ENCODE results near the gene NINJ2. TPM values are rescaled to one million over a fixed set of nuclear protein-coding genes. Genes with fewer than 3 reads are reported as not detected.
A peak's percentile ranks its signal among the peaks of the same experiment; 100 is the strongest.

NINJ2 gene
- total RNA-seq, 1 donor from 2014 or later: 2.3 TPM

DNA sequence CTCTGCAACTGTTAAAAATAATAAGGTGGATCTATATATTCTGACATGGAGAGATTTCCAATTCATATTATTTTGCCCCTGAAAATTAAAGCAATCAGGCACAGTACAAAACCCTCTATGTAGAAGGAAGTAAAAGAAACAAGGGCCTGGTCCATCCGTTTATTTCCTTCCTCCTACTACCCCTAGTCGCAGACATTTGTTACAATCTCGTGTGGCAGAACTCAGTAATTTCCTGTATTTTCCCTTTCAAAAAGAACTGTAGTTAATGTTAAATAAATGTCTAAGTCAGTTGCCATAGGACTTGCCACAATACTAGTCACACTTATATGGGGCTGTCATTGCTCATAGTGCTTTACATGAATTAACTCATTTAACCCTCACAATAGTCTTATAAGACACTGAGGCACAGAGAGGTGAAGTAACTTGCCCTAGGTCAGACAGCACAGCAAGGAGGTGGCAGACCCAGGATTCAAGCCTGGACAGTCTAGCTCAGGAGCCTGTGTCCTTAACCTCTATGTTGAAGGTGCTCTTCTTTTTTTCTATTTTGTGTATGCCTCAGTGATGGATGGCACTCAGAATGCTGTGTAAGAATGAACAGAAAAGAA is 24.2 kb downstream of the NINJ2 start:
- H3K4me3 Mint-ChIP-seq (ENCODE audit: unreplicated experiment): no peak overlapping the region
- H3K4me1 Mint-ChIP-seq (ENCODE audit: unreplicated experiment): peaks cover 43% of the 10 kb centered on the region
- peak overlapping the region; percentile 88 for H3K27ac Mint-ChIP-seq (ENCODE audit: unreplicated experiment)
- TF ChIP-seq, protein P1, sequence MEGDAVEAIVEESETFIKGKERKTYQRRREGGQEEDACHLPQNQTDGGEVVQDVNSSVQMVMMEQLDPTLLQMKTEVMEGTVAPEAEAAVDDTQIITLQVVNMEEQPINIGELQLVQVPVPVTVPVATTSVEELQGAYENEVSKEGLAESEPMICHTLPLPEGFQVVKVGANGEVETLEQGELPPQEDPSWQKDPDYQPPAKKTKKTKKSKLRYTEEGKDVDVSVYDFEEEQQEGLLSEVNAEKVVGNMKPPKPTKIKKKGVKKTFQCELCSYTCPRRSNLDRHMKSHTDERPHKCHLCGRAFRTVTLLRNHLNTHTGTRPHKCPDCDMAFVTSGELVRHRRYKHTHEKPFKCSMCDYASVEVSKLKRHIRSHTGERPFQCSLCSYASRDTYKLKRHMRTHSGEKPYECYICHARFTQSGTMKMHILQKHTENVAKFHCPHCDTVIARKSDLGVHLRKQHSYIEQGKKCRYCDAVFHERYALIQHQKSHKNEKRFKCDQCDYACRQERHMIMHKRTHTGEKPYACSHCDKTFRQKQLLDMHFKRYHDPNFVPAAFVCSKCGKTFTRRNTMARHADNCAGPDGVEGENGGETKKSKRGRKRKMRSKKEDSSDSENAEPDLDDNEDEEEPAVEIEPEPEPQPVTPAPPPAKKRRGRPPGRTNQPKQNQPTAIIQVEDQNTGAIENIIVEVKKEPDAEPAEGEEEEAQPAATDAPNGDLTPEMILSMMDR (IDR thresholded peaks at IDR 0.05; ENCODE audit: unreplicated experiment): no peak
- no peaks in the 10 kb centered on the region for H3K27me3 Mint-ChIP-seq (ENCODE audit: unreplicated experiment)
- DNase-seq (ENCODE audit: low spot score): no peak
- H3K36me3 Mint-ChIP-seq (ENCODE audit: low read depth, unreplicated experiment): no peaks in the 10 kb centered on the region
- no peaks in the 10 kb centered on the region for H3K9me3 Mint-ChIP-seq (ENCODE audit: unreplicated experiment)

DNA sequence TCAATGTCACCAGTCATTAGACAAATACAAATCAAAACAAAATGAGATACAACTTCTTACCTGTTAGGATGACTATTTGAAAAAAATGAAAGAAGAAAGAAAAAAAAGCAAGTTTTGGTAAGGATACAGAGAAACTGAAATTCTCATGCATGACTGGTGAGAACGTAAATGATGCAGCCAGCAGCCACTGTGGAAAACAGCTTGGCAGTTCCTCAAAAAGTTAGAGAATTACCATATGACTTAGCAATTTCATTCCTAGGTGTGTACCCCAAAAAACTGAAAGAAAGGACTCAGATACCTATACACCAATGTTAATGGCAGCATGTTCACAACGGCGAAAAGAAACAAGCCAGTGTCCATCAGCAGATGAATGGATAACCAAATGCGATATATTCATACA is 26.6 kb downstream of the NINJ2 start:
- Mint-ChIP-seq H3K4me1 (ENCODE audit: unreplicated experiment) (peaks cover 50% of the 10 kb centered on the region), H3K4me3 (ENCODE audit: unreplicated experiment) (no peak overlapping the region), H3K36me3 (ENCODE audit: low read depth, unreplicated experiment) (peaks cover 3% of the 10 kb centered on the region), H3K27me3 (ENCODE audit: unreplicated experiment) (no peaks in the 10 kb centered on the region), H3K9me3 (ENCODE audit: unreplicated experiment) (no peaks in the 10 kb centered on the region), H3K27ac (ENCODE audit: unreplicated experiment) (no peak overlapping the region)
- DNase-seq (ENCODE audit: low spot score): no peak
- TF ChIP-seq, protein P1 (IDR thresholded peaks at IDR 0.05; ENCODE audit: unreplicated experiment): no peak

DNA sequence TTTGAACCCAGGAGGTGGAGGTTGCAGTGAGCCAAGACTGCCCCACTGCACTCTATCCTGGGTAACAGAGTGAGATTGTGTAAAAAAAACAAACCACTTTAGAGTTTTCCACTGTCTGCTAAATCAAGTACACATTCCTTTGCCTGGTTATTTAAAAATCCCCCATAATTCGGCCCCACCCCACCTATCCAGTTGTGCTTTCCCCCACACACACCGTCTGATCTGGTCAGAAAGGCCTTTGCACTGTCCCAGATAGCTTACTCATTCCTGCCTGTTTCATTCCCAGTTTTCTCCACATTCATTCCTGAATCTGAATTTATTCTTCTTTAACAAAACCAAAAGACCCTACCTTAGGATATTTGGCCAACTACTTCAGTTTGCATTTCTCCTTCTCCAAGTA is 29.5 kb downstream of the NINJ2 start:
- Mint-ChIP-seq H3K4me1 (ENCODE audit: unreplicated experiment) (peaks cover 37% of the 10 kb centered on the region), H3K4me3 (ENCODE audit: unreplicated experiment) (peak overlapping the region; percentile 10), H3K27ac (ENCODE audit: unreplicated experiment) (no peak overlapping the region), H3K27me3 (ENCODE audit: unreplicated experiment) (no peaks in the 10 kb centered on the region), H3K36me3 (ENCODE audit: low read depth, unreplicated experiment) (peaks cover 3% of the 10 kb centered on the region), H3K9me3 (ENCODE audit: unreplicated experiment) (no peaks in the 10 kb centered on the region)
- TF ChIP-seq, protein P1 (IDR thresholded peaks at IDR 0.05; ENCODE audit: unreplicated experiment): no peak
- no peak for DNase-seq (ENCODE audit: low spot score)

DNA sequence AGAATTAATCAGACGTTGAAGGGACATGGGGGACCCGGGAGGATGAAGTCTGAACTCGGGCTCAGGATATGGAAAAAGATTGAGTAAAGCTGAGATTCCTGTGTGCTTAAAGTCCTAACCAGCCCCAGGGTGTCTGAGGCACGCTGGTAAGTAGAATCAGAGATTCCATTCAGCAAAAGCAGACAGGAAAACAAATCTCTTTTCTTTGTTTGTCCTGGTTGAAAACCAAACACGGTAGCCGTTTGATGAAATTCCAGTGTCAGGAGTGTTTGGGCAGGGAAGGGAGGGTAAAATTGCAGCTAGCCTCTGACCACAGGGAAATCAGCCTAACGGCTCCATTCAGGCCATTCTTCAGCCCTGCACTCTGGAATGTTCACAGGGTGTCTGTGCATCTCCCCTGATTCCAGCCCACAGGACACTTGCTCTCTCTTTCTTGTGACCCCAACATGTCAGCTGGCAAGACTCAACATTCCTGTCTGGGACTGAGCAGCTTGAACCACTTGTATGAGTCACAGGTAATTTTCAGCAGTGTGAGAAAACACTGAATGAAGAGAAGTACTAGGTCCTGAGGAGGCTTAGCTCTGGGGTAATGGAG is 31.0 kb downstream of the NINJ2 start:
- Mint-ChIP-seq H3K9me3 (ENCODE audit: unreplicated experiment) (no peaks in the 10 kb centered on the region), H3K27ac (ENCODE audit: unreplicated experiment) (peak overlapping the region; percentile 69), H3K4me1 (ENCODE audit: unreplicated experiment) (peaks cover 35% of the 10 kb centered on the region), H3K36me3 (ENCODE audit: low read depth, unreplicated experiment) (peaks cover 3% of the 10 kb centered on the region), H3K27me3 (ENCODE audit: unreplicated experiment) (no peaks in the 10 kb centered on the region), H3K4me3 (ENCODE audit: unreplicated experiment) (no peak overlapping the region)
- TF ChIP-seq, protein P1 (IDR thresholded peaks at IDR 0.05; ENCODE audit: unreplicated experiment): no peak
- no peak for DNase-seq (ENCODE audit: low spot score)
